Left lung (tissue), 10 donors: Measurements from ENCODE around the gene FBLN5. TPM values are rescaled to one million over a fixed set of nuclear protein-coding genes. Genes with fewer than 3 reads are reported as not detected.

Experiments used
- ATAC-seq: fragments of 200-7000 bp; cut with Tn5 transposase; one replicate; pipeline ENCODE4 v1.9.1; 2020; ENCODE audit warnings: moderate library complexity
- DNase-seq, 4 donors: peaks; one replicate each; pipeline ENCODE4 v3.0.0-alpha.2; 2013 to 2020
- H3K27ac ChIP-seq, 2 donors: fragments of 200-600 bp; sonication (generic) in 1 of 2; one replicate each; pipeline versions ENCODE4 v1.5.0 to v1.8.0; 2020 to 2021
- H3K27me3 ChIP-seq, 2 donors: fragments of 200-600 bp; sonication (generic) in 1 of 2; one replicate each; pipeline versions ENCODE4 v1.5.0 to v1.8.0; 2020 to 2021
- H3K36me3 ChIP-seq, 2 donors: fragments of 200-600 bp; sonication (generic) in 1 of 2; one replicate each; pipeline versions ENCODE4 v1.5.0 to v1.8.0; 2020 to 2021
- H3K4me1 ChIP-seq, 2 donors: fragments of 200-600 bp; one replicate each; pipeline ENCODE4 v1.8.0; 2021
- H3K4me3 ChIP-seq, 2 donors: fragments of 200-600 bp; sonication (generic) in 1 of 2; one replicate each; pipeline versions ENCODE4 v1.5.0 to v1.8.0; 2020 to 2021; ENCODE audit warnings: mild to moderate bottlenecking in 1 of 2
- H3K9me3 ChIP-seq, 2 donors: fragments of 200-600 bp; sonication (generic) in 1 of 2; one replicate each; pipeline versions ENCODE4 v1.5.0 to v1.8.0; 2020 to 2021
- CTCF ChIP-seq, 2 donors: fragments of 200-600 bp; sonication (generic) in 1 of 2; IDR thresholded peaks; one replicate each; pipeline versions ENCODE4 v1.5.0 to v1.8.0; 2021; ENCODE audit warnings: antibody characterized with exemption in 2 of 2
- intact Hi-C, 2 donors: fragments of 100-400 bp; cut with DNase I; formaldehyde crosslinking; loops; one replicate each; pipeline versions ENCODE4 v1.11.2 to v1.14.2; 2022
- polyA plus RNA-seq, 6 donors: library from polyadenylated mRNA; unstranded; fragments of 120-200 nt; gene quantifications; one replicate each; pipeline ENCODE4 v1.2.1, GENCODE V29; 2013; ENCODE audit not compliant: insufficient read length in 6 of 6
- total RNA-seq, 2 donors: library from RNA; stranded (reverse); fragmentation: NEBNext Ultra II Directional; extraction: Animal tissue kit (Norgen Biotek cat#: 25700); gene quantifications; one replicate each; pipeline ENCODE4 v1.2.1, GENCODE V29; 2021
- donor health status: DM: no; HTN: yes; CAD: no.
- donor health status: DM: no; HTN: no; CAD: no.

The FBLN5 gene
- total and polyA plus RNA-seq, 8 donors, result 61.6 to 125 (median 87.8) TPM

GRCh38 chr14:91834571-91834970 is 112.9 kb downstream of the FBLN5 start:
- intact Hi-C loops, result no loop called here
- no peaks in the 10 kb centered on the region for H3K36me3 ChIP-seq
- H3K9me3 ChIP-seq, result no peaks in the 10 kb centered on the region
- H3K4me1 ChIP-seq, result peaks cover 0 to 19% of the 10 kb centered on the region in 2 donors
- H3K27ac ChIP-seq, result peak overlapping the region in 1 of 2 donors; percentile 84
- TF ChIP-seq CTCF (IDR thresholded peaks at IDR 0.05), result no peak
- ATAC-seq, result no peak
- DNase-seq, result no peak
- H3K27me3 ChIP-seq, result peaks cover 0 to 48% of the 10 kb centered on the region in 2 donors
- H3K4me3 ChIP-seq, result peak overlapping the region in 1 of 2 donors; percentile 50

- intact Hi-C loops, result no loop called here
- Histone ChIP-seq H3K4me1 (peaks cover 0 to 10% of the 10 kb centered on the region in 2 donors), H3K9me3 (no peaks in the 10 kb centered on the region), H3K27ac (peak overlapping the region; percentile 46 to 60), H3K4me3 (no peak overlapping the region), H3K27me3 (peaks cover 0 to 34% of the 10 kb centered on the region in 2 donors), H3K36me3 (no peaks in the 10 kb centered on the region)
- TF ChIP-seq CTCF (IDR thresholded peaks at IDR 0.05), result no peak
- DNase-seq, result no peak
- peak; percentile 51 for ATAC-seq
Observed at GRCh38 chr14:91831337-91831736, 116.2 kb downstream of the FBLN5 start.

GRCh38 chr14:91830777-91831176 is 116.7 kb downstream of the FBLN5 start:
- H3K27me3 ChIP-seq, result peaks cover 0 to 28% of the 10 kb centered on the region in 2 donors
- DNase-seq, result peak in 3 of 4 donors; percentile 65 to 90 (median 72)
- peaks cover 0 to 4% of the 10 kb centered on the region in 2 donors for H3K4me1 ChIP-seq
- peak overlapping the region; percentile 46 to 60 for H3K27ac ChIP-seq
- peak; percentile 74 for ATAC-seq
- TF ChIP-seq CTCF (IDR thresholded peaks at IDR 0.05), result no peak
- no peak overlapping the region for H3K4me3 ChIP-seq
- no peaks in the 10 kb centered on the region for H3K9me3 ChIP-seq
- intact Hi-C loops, result no loop called here
- H3K36me3 ChIP-seq, result no peaks in the 10 kb centered on the region

- Histone ChIP-seq H3K4me3 (no peak overlapping the region), H3K4me1 (peaks cover 0 to 3% of the 10 kb centered on the region in 2 donors), H3K9me3 (no peaks in the 10 kb centered on the region), H3K27me3 (peaks cover 0 to 16% of the 10 kb centered on the region in 2 donors), H3K27ac (no peak overlapping the region), H3K36me3 (no peaks in the 10 kb centered on the region)
- no peak for ATAC-seq
- no peak for TF ChIP-seq CTCF (IDR thresholded peaks at IDR 0.05)
- intact Hi-C loops, result no loop called here
- no peak for DNase-seq
Observed at GRCh38 chr14:91829511-91829910, 118.0 kb downstream of the FBLN5 start.

- TF ChIP-seq CTCF (IDR thresholded peaks at IDR 0.05), result no peak
- H3K4me3 ChIP-seq, result no peak overlapping the region
- no peak overlapping the region for H3K27ac ChIP-seq
- ATAC-seq (no peak), DNase-seq (no peak)
- intact Hi-C loops, result no loop called here
- H3K9me3 ChIP-seq, result no peaks in the 10 kb centered on the region
- H3K27me3 ChIP-seq, result peaks cover 0 to 9% of the 10 kb centered on the region in 2 donors
- no peaks in the 10 kb centered on the region for H3K36me3 ChIP-seq
- H3K4me1 ChIP-seq, result peaks cover 0 to 3% of the 10 kb centered on the region in 2 donors
Observed at GRCh38 chr14:91827746-91828145, 119.7 kb downstream of the FBLN5 start.

Other genes starting within 250 kb of the FBLN5 start
- gene CATSPERB, start 215.6 kb downstream of the FBLN5 start, total RNA-seq, result 1 to 10 TPM; 1.3 to 3.6 TPM
- 1 to 10 TPM in 5 of 6 donors, under 1 TPM in 1; 0.83 to 3.3 (median 1.6) TPM for gene CATSPERB, start 215.6 kb downstream of the FBLN5 start, polyA plus RNA-seq
- 10 to 100 TPM; 43.6 to 58.1 TPM for gene TC2N, start 80.2 kb downstream of the FBLN5 start, total RNA-seq
- 10 to 100 TPM; 20.3 to 31.9 (median 26.6) TPM for gene TC2N, start 80.2 kb downstream of the FBLN5 start, polyA plus RNA-seq
- gene TRIP11, start 92.4 kb upstream of the FBLN5 start, total RNA-seq, result 10 to 100 TPM; 50.5 to 64.3 TPM
- gene TRIP11, start 92.4 kb upstream of the FBLN5 start, polyA plus RNA-seq, result 10 to 100 TPM; 26.3 to 37.3 (median 35.6) TPM
- 10 to 100 TPM; 28.5 to 35.4 TPM for gene ATXN3, start 158.9 kb upstream of the FBLN5 start, total RNA-seq
- 10 to 100 TPM; 29.5 to 40.2 (median 35.7) TPM for gene ATXN3, start 158.9 kb upstream of the FBLN5 start, polyA plus RNA-seq
- gene NDUFB1, start 174.0 kb upstream of the FBLN5 start, total RNA-seq, result 100 to 1,000 TPM; 103 to 117 TPM
- 100 to 1,000 TPM; 133 to 141 (median 136) TPM for gene NDUFB1, start 174.0 kb upstream of the FBLN5 start, polyA plus RNA-seq
- 10 to 100 TPM; 51.8 to 64.6 TPM for gene CPSF2, start 174.3 kb upstream of the FBLN5 start, total RNA-seq
- 10 to 100 TPM; 54.0 to 62.4 (median 57.7) TPM for gene CPSF2, start 174.3 kb upstream of the FBLN5 start, polyA plus RNA-seq